DMS114 treated with DMSO at 0.1 percent for 48 hours (cell line): ENCODE measurements around the gene SHROOM2.

Experiments used
- DNase-seq: peaks from one replicate; lab custom pipeline; 2025; ENCODE audit not compliant: unreplicated experiment; lab: John Stamatoyannopoulos, UW

Gene SHROOM2

DNA sequence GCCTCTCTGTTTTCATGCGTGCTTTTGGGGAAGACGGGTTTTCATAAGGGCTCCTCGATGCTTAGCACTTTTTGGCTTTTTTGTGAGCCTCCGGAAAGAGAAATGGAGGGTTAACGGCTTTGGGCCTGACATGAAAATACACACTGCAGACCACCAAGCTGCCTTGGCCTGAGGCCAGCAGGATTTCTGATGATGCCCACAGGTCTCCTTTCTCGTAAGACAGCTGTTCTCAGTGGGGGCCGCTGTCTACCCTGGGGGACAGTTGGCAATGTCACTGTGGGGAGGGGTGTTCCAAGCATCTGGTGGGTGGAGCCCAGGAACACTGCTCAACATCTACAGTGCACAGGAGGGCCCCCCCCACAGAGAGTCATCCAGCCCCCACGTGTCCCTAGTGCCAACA lies 151.5 kb downstream of the SHROOM2 start:
- no peak for DNase-seq

DNA sequence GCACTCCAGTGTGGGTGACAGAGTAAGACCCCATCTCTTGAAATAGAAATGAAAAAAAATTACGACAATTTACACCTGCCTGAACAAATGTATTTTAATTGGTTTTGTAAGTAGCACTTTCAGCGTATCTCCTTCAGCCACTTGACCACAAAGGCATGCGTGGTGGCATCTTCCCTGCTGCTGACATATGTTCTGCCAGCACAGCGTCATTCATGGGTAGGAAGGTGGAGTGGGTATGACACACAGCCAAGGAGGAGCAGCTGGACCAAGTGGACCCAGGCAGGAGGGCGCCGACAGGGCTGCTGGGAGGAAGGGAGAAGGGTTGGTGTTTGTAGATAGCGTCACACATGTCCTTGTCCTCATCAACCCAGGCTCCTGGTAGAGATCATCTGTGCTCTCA lies 152.3 kb downstream of the SHROOM2 start:
- DNase-seq = no peak

DNA sequence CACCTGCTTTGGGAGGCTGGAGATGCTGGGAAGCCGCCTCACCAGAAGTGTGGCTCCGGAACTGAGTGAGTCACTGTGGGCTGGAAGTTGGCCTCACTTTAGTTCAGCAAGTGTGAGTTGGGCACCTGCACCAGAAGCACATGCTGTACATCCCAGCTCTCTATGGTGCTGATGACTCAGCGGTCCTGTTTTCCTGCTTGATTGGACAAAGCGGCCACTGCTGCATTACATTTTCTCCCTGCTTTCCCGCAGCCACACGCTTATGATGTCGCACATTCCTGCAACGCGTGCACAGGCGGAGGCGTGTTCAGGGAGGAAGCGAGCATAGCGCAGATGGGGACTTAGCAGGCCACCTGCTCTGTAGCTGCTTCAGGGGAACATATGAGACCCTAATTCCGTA lies 154.2 kb downstream of the SHROOM2 start:
- no peak for DNase-seq

DNA sequence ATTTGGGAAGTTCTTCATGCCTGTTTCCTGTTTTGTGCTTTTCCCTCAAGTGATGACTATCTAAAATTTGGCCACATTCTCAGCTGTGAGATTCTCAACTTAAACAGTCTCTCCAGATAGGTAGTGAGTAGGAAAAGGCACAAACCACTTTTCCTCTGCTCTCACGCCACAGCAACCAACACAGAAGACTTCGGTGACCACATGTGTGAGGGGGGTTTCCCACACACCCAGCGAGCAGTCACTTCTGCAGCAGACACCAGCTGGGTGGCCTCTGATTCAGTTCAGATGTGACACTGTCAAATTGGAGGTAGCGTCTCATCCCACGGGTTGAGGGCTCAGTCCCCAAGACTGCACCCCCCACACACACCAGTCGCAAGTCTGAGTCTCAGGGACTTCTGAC lies 155.9 kb downstream of the SHROOM2 start:
- DNase-seq = no peak

DNA sequence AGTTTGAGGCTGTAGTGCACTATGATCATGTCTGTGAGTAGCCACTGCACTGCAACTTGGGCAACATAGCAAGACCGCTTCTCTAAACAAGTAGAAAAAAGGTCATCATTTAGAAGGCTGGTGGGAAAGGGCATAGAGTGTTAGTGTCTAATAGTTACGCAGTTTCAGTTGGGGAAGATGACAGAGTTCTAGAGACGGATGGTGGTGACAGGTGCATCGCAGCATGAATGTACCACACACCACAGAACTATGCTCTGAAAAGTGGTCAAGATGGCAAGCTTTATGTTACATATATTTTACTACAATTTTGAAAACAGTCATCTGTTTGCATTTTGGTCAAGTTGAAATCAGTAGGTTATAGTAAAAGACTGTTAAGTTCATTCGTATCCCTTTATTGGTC lies 157.2 kb downstream of the SHROOM2 start:
- no peak for DNase-seq

DNA sequence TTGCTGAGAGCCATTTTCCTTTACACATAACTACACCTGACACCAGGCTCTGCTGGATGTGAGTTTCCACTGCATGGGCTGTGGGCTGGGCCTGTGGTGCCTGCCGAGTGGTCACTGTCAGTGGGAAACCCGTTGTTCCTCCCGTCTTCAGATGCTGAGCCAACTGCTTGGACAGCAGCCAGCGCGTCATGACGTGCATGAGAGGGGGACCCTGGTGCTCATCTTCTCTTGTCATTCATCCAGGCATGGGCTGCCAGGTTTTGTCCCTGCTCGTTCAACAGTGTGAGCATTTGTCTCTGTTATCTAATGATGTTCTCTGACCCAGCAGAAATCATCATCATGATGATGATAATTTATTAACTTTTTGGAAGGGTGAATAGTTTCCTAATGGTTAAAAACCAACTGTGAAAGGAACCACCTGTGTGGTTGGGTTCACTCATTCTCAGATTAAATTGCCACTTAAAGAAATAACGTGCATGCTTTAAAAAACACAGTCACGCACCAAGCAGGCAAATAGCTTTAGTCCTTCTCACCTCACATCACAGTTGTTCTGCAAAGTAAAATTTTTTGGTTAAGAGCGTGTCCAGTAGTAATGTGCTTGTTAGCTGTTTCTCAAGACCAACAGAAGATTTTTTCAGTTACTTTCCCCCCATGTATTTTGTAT lies 161.0 kb downstream of the SHROOM2 start:
- DNase-seq = no peak

DNA sequence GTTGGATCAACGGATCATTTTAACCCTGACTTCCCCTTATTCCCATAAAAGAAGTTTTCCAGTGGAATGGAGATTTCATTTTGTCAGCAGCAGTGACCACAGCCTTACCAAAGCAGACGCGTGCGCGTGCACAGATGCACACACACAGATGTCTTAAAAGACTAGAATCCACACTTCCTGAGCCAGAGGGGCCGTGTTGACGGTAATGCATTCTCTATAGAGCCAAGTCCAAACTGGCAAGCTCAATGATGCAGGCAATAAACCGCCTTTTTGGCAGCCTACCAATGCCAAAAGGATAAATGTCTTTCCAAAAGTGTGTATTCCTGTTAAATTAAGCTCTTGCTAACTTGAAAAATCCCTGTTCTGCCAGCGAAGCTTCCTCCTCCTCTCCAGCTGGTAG lies 162.2 kb downstream of the SHROOM2 start:
- no peak for DNase-seq

DNA sequence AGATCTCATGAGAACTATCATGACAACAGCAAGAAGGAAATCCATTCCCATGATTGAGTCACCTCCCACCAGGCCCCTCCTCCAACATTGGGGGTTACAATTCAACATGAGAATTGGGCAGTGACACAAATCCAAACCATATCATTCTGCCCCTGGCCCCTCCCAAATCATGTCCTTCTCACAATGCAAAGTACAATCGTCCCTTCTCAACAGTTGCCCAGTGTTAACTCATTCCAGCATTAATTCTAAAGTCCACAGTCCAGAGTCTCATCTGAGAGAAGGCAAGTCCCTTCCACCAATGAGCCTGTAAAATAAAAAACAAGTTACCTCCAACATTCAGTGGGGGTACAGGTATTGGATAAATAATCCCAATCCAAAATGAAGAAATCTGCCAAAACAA lies 166.1 kb downstream of the SHROOM2 start:
- DNase-seq = no peak

DNA sequence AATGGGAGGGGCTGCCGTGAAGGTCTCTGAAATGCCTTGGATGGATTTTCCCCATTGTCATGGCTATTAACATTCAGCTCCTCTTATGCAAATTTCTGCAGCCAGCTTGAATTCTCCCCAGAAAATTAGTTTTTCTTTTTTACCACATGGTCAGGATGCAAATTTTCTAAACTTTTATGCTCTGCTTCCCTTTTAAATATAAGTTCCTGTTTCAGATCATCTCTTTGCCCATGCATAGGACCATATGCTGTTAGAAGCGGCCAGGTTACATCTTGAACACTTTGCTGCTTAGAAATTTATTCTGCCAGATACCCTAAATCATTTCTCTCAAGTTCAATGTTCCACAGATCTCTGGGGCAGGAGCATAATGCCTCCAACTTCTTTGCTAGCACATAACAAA lies 167.2 kb downstream of the SHROOM2 start:
- DNase-seq = no peak

DNA sequence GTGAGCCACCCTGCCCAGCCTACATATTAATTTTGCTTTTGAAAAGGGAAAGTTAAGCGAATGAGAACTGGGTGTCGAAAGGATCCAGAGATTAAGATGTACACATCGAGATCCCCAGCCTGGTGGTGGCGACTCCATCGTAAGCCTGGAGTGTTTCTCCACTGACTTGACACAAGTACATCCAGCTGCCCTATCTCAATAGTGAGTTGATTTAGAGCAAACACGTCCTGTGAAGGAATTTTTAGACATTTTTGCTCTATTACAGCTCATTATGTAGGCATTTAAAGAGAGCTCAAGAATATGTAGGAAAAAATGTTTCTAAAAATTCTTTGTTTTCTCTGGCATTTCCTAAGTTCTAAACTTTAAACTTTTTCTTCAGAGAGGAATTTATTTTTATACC lies 169.3 kb downstream of the SHROOM2 start:
- no peak for DNase-seq

DNA sequence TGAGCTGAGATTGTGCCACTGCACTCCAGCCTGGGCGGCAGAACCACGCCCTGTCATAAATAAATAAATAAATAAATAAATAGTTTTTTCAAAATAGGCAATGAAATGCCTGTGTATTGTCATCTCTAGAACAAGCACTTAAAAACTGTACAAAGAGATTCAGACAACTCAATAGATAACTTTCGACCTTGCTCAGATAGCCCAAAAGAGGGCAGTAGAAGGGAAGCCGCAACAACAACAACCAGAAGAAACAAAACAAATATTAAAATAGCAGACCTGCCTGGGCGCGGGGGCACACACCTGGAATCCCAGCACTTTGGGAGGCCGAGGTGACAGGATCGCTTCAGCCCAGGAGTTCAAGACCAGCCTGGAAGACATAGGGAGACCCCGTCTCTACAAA lies 171.5 kb downstream of the SHROOM2 start:
- no peak for DNase-seq

DNA sequence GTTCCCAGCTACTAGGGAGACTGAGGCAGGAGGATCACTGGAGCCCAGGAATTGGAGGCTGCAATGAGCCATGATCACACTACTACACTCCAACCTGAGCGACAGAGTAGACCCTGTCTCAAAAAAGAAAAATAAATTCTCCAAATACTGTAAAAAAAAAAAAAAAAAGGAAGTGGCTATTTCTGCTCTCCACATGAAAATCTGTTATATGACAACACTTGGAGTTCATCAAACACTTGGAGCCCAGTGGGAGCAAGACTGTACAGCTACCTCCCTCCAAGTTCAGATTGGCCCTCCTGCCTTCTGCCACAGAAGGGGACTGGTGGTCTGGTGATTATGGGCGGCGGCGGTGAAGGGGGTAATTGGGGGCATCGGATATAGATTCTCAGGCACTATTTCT lies 172.0 kb downstream of the SHROOM2 start:
- no peak for DNase-seq

DNA sequence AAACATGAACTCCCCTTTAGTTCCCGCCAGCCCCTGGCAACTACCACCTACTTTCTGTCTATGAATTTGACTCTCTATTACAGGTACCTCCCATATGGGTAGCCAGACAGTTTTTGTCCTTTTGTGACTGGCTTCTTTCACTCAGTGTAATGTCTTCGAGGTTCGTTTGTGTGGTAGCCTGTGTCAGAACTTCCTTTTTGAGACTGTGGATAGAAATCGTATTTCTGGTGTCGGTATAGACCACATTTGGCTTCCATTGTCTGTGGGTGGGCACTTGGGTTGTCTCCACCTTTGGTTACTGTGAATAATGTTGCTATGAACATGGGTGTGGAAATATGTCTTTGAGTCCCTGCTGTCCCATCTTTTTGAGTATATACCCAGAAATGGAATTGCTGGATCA lies 175.5 kb downstream of the SHROOM2 start:
- no peak for DNase-seq

DNA sequence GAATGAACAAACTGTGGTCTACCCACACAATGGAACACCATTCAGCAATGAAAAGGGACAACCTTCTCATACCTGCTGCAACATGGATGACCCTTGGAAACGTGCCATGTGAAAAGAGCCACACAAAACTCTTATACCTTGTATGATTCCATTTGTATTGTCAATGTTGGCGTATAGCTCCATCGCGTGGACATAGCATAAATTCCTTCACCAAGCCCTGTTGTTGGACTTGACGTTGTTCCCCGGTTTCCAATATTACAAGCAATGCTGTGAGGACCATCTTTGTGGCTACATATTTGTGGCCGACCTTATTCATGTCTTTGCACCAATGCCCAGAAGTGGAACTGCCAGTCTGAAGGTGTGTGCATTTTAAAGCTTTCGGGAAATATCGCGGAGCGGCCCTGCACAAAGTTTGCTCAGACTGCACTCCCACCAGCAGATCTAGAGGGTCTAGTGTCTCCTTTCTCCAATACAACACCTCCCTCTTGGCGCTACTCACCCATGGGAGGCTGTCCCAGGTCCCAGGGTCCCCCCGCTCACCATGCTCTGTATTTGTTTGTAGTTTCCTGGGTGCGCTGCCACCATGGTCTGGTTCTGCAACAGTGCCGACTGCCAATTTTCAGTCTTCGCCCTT lies 180.7 kb downstream of the SHROOM2 start, which contains the start of gene CLDN34:
CLDN34 (plus strand) TSS at position 584 of the 634 bp plus-strand sequence; CDS start at position 584, 0 bp downstream.
- no peak for DNase-seq

DNA sequence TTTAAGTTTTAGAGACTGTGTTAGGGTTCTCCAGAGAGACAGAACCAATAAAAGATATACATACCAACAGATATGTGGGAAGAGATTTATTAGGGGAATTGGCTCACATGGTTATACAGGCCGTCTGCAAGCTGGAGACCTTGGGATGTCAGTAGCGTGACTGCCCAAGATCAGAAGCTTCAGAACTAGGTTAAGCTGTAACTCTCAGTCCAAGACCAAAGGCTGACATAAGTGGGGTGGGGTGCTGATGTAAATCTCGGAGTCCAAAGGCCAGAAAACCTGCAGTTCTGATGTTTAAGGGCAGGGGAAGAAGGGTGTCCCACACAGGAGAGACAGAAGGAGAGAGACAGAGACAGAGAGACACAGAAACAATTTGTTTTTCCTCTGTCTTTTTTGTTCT lies 191.4 kb downstream of the SHROOM2 start:
- no peak for DNase-seq

DNA sequence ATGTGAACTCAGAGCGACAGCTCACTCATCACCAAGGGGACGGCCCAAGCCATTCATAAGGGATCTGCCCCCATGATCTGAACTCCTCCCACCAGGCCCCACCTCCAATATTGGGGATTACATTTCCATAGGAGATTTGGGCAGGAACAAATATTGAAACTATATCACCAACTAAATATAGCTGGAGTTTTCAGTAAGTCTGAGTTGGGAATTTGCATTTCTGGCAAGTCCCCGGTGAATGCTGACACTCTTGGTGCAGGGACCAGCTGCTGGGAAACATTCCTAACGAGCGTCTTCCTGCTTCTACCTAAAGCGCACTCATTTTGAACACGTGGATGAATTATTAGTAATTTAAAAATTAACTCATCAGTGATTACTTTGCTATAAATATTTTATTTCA lies 194.2 kb downstream of the SHROOM2 start:
- no peak for DNase-seq

DNA sequence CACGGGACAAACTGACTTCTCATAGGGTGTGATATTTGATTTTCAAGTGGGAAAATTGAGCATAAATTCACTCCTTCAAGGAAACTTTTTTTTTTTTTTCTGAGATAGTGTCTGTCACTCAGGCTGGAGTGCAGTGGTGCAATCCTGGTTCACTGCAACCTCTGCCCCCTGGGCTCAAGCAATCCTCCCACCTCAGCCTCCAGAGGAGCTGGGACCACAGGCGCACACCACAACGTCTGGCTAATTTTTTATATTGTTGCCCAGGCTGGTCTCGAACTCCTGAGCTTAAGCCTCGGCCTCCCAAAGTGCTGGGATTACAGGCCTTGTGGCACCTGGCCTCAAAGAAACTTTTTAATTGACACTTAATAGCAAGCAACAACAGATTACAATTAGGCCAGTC lies 194.7 kb downstream of the SHROOM2 start:
- no peak for DNase-seq

DNA sequence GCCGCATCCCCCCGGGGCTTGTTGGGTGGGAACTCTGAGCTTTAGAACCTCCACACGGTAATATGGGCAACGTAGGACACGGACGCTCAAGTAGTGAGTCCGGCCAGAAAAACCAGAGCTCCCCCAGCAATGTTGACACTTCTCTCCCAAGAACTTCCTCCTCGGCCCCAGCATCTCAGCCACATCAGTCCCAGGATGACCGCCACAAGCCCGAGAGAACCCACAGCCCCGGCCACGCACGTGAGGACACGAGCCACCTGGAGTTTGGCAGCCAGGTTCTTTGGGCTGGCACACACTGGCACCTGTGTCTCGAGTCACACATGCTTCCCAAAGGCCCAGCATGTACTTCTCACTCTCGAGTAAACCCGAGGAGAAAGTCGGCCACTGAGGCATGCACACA lies 197.2 kb downstream of the SHROOM2 start:
- no peak for DNase-seq

DNA sequence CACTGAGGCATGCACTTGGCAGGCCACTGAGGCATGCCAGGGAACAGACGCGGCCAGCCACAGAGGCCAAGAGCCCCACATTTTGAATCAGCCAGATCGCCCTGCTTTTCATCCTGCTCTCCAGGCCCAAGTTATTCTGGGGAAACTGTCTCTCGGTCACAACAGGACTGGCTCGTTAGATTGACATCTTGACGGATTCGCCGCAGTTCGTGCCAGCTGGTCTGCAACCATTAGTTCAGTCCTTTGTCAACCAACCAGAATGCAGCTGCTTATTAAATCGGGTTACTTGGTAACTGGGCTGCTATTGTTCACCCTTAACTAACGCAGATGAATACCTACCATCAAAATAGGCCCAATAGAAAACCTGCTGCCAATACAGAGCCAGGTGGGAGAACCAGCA lies 197.6 kb downstream of the SHROOM2 start:
- DNase-seq = no peak

DNA sequence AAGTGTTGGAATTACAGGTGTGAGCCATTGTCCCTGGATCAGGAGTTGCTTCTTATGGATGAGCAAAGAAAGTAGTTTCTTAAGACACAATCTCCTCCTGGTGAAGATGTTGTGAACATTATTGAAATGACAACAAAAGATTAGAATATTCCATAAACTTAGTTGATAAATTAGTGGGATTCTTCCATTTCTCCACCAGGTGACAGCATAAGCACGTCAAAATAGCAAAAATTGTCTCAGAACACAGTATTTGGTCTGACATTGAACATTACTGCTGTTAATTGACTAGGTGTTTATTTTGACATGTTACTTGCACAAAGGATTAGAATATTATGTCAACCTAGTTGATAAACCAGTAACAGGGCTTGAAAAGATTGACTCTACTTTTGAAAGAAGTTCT lies 202.5 kb downstream of the SHROOM2 start:
- peak; percentile 22 for DNase-seq

DNA sequence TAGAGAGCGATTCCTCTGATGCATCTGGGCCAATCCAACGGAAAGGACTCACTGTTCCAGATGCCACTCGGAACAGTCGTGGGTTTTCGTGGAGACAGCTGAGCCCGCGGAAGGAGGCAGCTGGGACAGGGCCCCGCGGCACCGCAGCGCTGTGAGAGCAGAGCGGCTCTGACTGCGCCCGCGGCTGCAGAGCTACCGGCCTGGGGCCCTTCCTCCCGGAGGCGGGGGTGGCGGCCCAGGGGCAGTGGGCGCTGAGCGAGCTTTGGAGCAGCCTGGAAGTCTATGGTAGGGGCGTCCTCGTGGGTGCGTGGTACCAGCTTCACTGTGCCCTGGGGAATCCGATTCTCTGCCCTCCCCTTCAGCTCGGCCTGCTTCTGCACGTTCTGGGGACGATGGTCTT lies 205.8 kb downstream of the SHROOM2 start:
- no peak for DNase-seq

DNA sequence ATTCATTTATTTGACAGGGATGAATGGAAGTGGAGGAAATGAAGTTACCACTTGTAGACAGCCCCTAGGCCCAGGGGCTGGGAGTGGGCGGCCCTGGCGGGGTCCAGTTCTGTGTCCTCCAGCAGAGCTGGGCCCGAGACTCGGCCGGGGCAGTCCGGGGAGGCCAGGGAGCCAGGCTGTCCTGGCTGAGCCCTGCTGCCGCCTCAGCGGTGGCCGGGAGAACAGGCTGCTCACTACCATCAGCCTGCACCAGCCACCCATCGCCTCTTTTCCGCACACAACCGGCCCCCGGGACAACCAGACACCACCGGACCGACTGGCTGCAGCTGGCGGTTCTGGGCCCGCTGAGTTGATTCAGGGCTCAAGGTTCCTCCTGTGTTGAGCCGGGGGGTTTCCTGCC lies 206.5 kb downstream of the SHROOM2 start:
- DNase-seq = no peak

DNA sequence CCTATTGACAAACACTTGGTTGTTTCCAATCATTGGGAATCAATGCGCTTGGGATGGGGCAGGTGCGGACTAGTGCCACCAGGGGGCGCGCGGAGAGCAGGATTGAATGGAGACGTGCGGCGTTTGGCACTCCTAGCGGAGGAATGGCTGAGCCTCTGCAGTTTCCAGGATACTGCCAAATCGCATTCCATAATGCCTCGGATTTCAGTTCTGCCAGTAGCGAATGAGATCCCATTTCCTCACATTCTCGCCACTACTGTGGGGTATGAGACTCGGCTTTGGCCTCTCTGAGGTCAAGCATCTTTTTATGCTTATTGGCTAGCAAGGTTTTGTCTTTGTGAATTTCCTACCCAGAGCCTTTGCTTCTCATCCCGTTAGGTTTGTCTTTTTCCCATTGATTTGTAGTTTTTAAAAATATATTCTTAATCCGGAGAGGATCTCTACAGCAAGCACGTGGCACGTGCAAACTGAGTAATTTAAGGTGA lies 209.7 kb downstream of the SHROOM2 start:
- DNase-seq = peak; percentile 27
